Measurements from ENCODE around the gene OSMR. TPM values are rescaled to one million over a fixed set of nuclear protein-coding genes. Genes with fewer than 3 reads are reported as not detected.

The OSMR gene
- total and polyA plus RNA-seq, 2 of the 13 experiments (the other 11 are each of a cell fraction or from before 2014, with no cell fraction given) = 21.3 to 86.5 TPM

- BruUV-seq (replicated peaks) = no TSS peak
- no peaks in the 10 kb centered on the region for H3K27me3 ChIP-seq (ENCODE audit: control insufficient read depth in 1 of 2, insufficient read depth in 2 of 2, low read length in 2 of 2)
- in situ Hi-C loops (cut with HindIII; ENCODE audit: extremely low pct_ligation_motif_present, low pct_unique_long_range_greater_than_20kb) = no loop called here
- ChIA-PET CTCF (ENCODE audit: low intra/inter-chr PET ratio, low total read pairs) (no interaction called here), POLR2A (no interaction called here)
- intact Hi-C loops (cut with micrococcal nuclease; ENCODE audit: unreplicated experiment) = no loop called here
- H3K79me2 ChIP-seq (ENCODE audit: insufficient read depth, low read length) = no peaks in the 10 kb centered on the region
- H4K20me1 ChIP-seq (ENCODE audit: insufficient read depth, low read length) = no peaks in the 10 kb centered on the region
- H3K4me2 ChIP-seq (ENCODE audit: low read depth, low read length) = no peak overlapping the region
- H3K4me3 ChIP-seq (replicated peaks in 1 of 3; ENCODE audit: insufficient read depth in 1 of 3, low read depth in 2 of 3, low read length in 3 of 3) = no peak overlapping the region
- H3K36me3 ChIP-seq (replicated peaks in 1 of 2; ENCODE audit: control insufficient read depth in 1 of 2, insufficient read depth in 2 of 2, low read length in 2 of 2) = peaks cover 0 to 18% of the 10 kb centered on the region in 2 experiments; a peak in 2 of 5 replicates
- ATAC-seq (no peak), FAIRE-seq (no peak), DNase-seq (ENCODE audit: low spot score) (no peak)
- H3K9ac ChIP-seq (ENCODE audit: insufficient read depth, low read depth, low read length) = no peak overlapping the region
- WGBS (ENCODE audit: low lambda C conversion rate) = 93% methylated on average over 2 of the region's 2 CpGs
- no peaks in the 10 kb centered on the region for H3K4me1 ChIP-seq (ENCODE audit: insufficient read depth, low read length)
- H3K9me3 ChIP-seq (ENCODE audit: low read length) = no peaks in the 10 kb centered on the region
- no peak overlapping the region for H3K27ac ChIP-seq (ENCODE audit: extremely low read length, insufficient read depth, low read length)
- no peak for TF ChIP-seq GRHL1 (CRISPR knock-in tag; conservative IDR thresholded peaks at IDR 0.05)
- TF ChIP-seq SMARCE1 (IDR thresholded peaks at IDR 0.05; ENCODE audit: borderline replicate concordance) = no peak
- no peak for TF ChIP-seq ZBTB7A (CRISPR knock-in tag; IDR thresholded peaks at IDR 0.05)
- TF ChIP-seq DR1 (CRISPR knock-in tag; IDR thresholded peaks at IDR 0.05) = no peak
- TF ChIP-seq TOE1 (CRISPR knock-in tag; IDR thresholded peaks at IDR 0.05) = no peak
- no peak for TF ChIP-seq ZNF660 (CRISPR knock-in tag; IDR thresholded peaks at IDR 0.05; ENCODE audit: borderline replicate concordance, low read depth)
- TF ChIP-seq ZNF546 (CRISPR knock-in tag; conservative IDR thresholded peaks at IDR 0.05) = no peak
- TF ChIP-seq GATAD1 (CRISPR knock-in tag; IDR thresholded peaks at IDR 0.05) = no peak
- no peak for TF ChIP-seq ZNF121 (CRISPR knock-in tag; IDR thresholded peaks at IDR 0.05)
- TF ChIP-seq SNAI1 (CRISPR knock-in tag; IDR thresholded peaks at IDR 0.05; ENCODE audit: borderline replicate concordance) = no peak
- no peak for TF ChIP-seq KAT2B (IDR thresholded peaks at IDR 0.05; ENCODE audit: borderline replicate concordance, low read depth, low read length)
- no peak for TF ChIP-seq HOXA9 (CRISPR knock-in tag; IDR thresholded peaks at IDR 0.05; ENCODE audit: borderline replicate concordance)
- TF ChIP-seq ATF3 (CRISPR knock-in tag; IDR thresholded peaks at IDR 0.05) = no peak
- no peak for TF ChIP-seq POLR2AphosphoS5 (IDR thresholded peaks at IDR 0.05; ENCODE audit: low read depth, low read length)
- TF ChIP-seq RAD51 (IDR thresholded peaks at IDR 0.05; ENCODE audit: borderline replicate concordance) = no peak
- no peak for TF ChIP-seq ZNF383 (CRISPR knock-in tag; IDR thresholded peaks at IDR 0.05; ENCODE audit: borderline replicate concordance)
- TF ChIP-seq ERF (CRISPR knock-in tag; IDR thresholded peaks at IDR 0.05) = no peak
- TF ChIP-seq ZNF605 (CRISPR knock-in tag; IDR thresholded peaks at IDR 0.05) = no peak
- H2AFZ ChIP-seq (ENCODE audit: low read length) = no peak overlapping the region
These were observed 133.7 kb downstream of the OSMR start for GRCh38 chr5:38979535-38979934.

Other genes starting within 250 kb of the OSMR start
- 10.7 and 32.6 TPM in 2 replicates for gene RICTOR, start 228.4 kb downstream of the OSMR start, total RNA-seq (2016; rRNA removed; fragmentation: Illumina TruSeq; extraction: Trizol)
- gene RICTOR, start 228.4 kb downstream of the OSMR start, polyA plus RNA-seq (2011; rRNA removed) = 11.0 and 15.4 TPM in 2 replicates